ENCODE data around the gene FNDC3B. TPM values are rescaled to one million over a fixed set of nuclear protein-coding genes. Genes with fewer than 3 reads are reported as not detected.

FNDC3B gene
- total RNA-seq, 1 experiment from 2014 or later: 149 TPM

GRCh38 chr3:172376402-172376801, 337.0 kb downstream of the FNDC3B start:
- intact Hi-C loops (cut with micrococcal nuclease): no loop called here
- Mint-ChIP-seq H3K36me3 (ENCODE audit: insufficient read depth, unreplicated experiment) (peaks cover 73% of the 10 kb centered on the region), H3K27ac (ENCODE audit: low read depth, unreplicated experiment) (no peak overlapping the region), H3K9me3 (ENCODE audit: unreplicated experiment) (no peaks in the 10 kb centered on the region), H3K4me1 (ENCODE audit: insufficient read depth, unreplicated experiment) (no peaks in the 10 kb centered on the region), H3K4me3 (ENCODE audit: unreplicated experiment) (no peak overlapping the region), H3K27me3 (ENCODE audit: insufficient read depth, unreplicated experiment) (no peaks in the 10 kb centered on the region)
- DNase-seq (ENCODE audit: unreplicated experiment): no peak
- no peak for TF ChIP-seq CTCF (IDR thresholded peaks at IDR 0.05; ENCODE audit: unreplicated experiment)
- ChIA-PET POLR2A (interaction anchor here (0.6 to 0.7 kb wide), 2 partner anchors 105 to 374 kb away, joined by 3 to 4 read pairs; partner anchors contain the start of gene ECT2), CTCF (interaction anchor here (0.7 to 1.1 kb wide), 2 partner anchors 20 to 290 kb away, joined by 3 read pairs; no protein-coding TSS in a partner anchor)
- BruUV-seq (replicated peaks): no TSS peak

- CTCF ChIA-PET: no interaction called here
- no peak for DNase-seq (ENCODE audit: unreplicated experiment)
- Mint-ChIP-seq H3K4me3 (ENCODE audit: unreplicated experiment) (no peak overlapping the region), H3K9me3 (ENCODE audit: unreplicated experiment) (no peaks in the 10 kb centered on the region), H3K27ac (ENCODE audit: low read depth, unreplicated experiment) (no peak overlapping the region), H3K27me3 (ENCODE audit: insufficient read depth, unreplicated experiment) (no peaks in the 10 kb centered on the region), H3K4me1 (ENCODE audit: insufficient read depth, unreplicated experiment) (no peaks in the 10 kb centered on the region), H3K36me3 (ENCODE audit: insufficient read depth, unreplicated experiment) (peaks cover 73% of the 10 kb centered on the region)
- no TSS peak for BruUV-seq (replicated peaks)
- intact Hi-C loops (cut with micrococcal nuclease): no loop called here
- TF ChIP-seq CTCF (IDR thresholded peaks at IDR 0.05; ENCODE audit: unreplicated experiment): no peak
- POLR2A ChIA-PET: interaction anchor here (0.6 to 0.7 kb wide), 2 partner anchors 105 to 374 kb away, joined by 3 to 4 read pairs; partner anchors contain the start of gene ECT2
Observed at GRCh38 chr3:172376881-172377280, 337.5 kb downstream of the FNDC3B start.

GRCh38 chr3:172378439-172378838, 339.1 kb downstream of the FNDC3B start:
- Mint-ChIP-seq H3K9me3 (ENCODE audit: unreplicated experiment) (no peaks in the 10 kb centered on the region), H3K4me1 (ENCODE audit: insufficient read depth, unreplicated experiment) (peaks cover 6% of the 10 kb centered on the region), H3K27ac (ENCODE audit: low read depth, unreplicated experiment) (no peak overlapping the region), H3K4me3 (ENCODE audit: unreplicated experiment) (no peak overlapping the region), H3K36me3 (ENCODE audit: insufficient read depth, unreplicated experiment) (peaks cover 69% of the 10 kb centered on the region), H3K27me3 (ENCODE audit: insufficient read depth, unreplicated experiment) (no peaks in the 10 kb centered on the region)
- no peak for DNase-seq (ENCODE audit: unreplicated experiment)
- TF ChIP-seq CTCF (IDR thresholded peaks at IDR 0.05; ENCODE audit: unreplicated experiment): no peak
- POLR2A ChIA-PET: interaction anchor here (1.6 kb wide), 1 partner anchor 8 kb away, joined by 4 read pairs; no protein-coding TSS in a partner anchor
- intact Hi-C loops (cut with micrococcal nuclease): no loop called here
- CTCF ChIA-PET: interaction anchor here (0.6 to 2.5 kb wide), 3 partner anchors 83 to 289 kb away, joined by 3 to 8 read pairs (median 4); no protein-coding TSS in a partner anchor
- no TSS peak for BruUV-seq (replicated peaks)

- no peak for DNase-seq (ENCODE audit: unreplicated experiment)
- no peak for TF ChIP-seq CTCF (IDR thresholded peaks at IDR 0.05; ENCODE audit: unreplicated experiment)
- Mint-ChIP-seq H3K4me1 (ENCODE audit: insufficient read depth, unreplicated experiment) (peaks cover 6% of the 10 kb centered on the region), H3K36me3 (ENCODE audit: insufficient read depth, unreplicated experiment) (peaks cover 65% of the 10 kb centered on the region), H3K9me3 (ENCODE audit: unreplicated experiment) (no peaks in the 10 kb centered on the region), H3K27ac (ENCODE audit: low read depth, unreplicated experiment) (no peak overlapping the region), H3K4me3 (ENCODE audit: unreplicated experiment) (no peak overlapping the region), H3K27me3 (ENCODE audit: insufficient read depth, unreplicated experiment) (no peaks in the 10 kb centered on the region)
- CTCF ChIA-PET: interaction anchor here (0.5 to 2.5 kb wide), 5 partner anchors 47 to 288 kb away, joined by 3 to 8 read pairs (median 4); no protein-coding TSS in a partner anchor
- BruUV-seq (replicated peaks): no TSS peak
- intact Hi-C loops (cut with micrococcal nuclease): no loop called here
- POLR2A ChIA-PET: interaction anchor here (1.6 kb wide), 1 partner anchor 9 kb away, joined by 4 read pairs; no protein-coding TSS in a partner anchor
Observed at GRCh38 chr3:172379372-172379771, 340.0 kb downstream of the FNDC3B start.
